HEK293 (cell line): ENCODE data around the gene RBFOX2.

Experiments used
- CTCF ChIA-PET: fragments of 350-600 bp; formaldehyde crosslinking; extraction: SDS; loops from one replicate; lab custom pipeline; 2021; ENCODE audit warnings: antibody characterized with exemption; lab: Yijun Ruan, JAX
- POLR2A ChIA-PET: fragments of 300-600 bp; formaldehyde crosslinking; extraction: SDS; loops from one replicate; lab custom pipeline; 2020; ENCODE audit warnings: antibody characterized with exemption, inconsistent platforms; lab: Yijun Ruan, JAX
- H3K27ac ChIP-seq: fragments of 200-500 bp; sonication (Bioruptor generic); 2 replicates; pipeline ENCODE4 v1.5.1; 2014; ENCODE audit warnings: low read depth, low read length, control low read depth, inconsistent platforms; ENCODE audit errors: extremely low read depth
- H3K36me3 ChIP-seq, 2 experiments: fragments of 200-500 bp in 1 of 2; sonication (Bioruptor generic) in 1 of 2; 1 replicate in 1 of 2; 2 replicates in 1 of 2; pipeline ENCODE4 v1.5.1; 2014 to 2017; ENCODE audit warnings: inconsistent platforms in 2 of 2, low read length in 2 of 2; ENCODE audit not compliant: control insufficient read depth in 2 of 2, insufficient read depth in 1 of 2
- H3K4me1 ChIP-seq: fragments of 200-500 bp; sonication (Bioruptor generic); 2 replicates; pipeline ENCODE4 v1.5.1; 2014; ENCODE audit warnings: mild to moderate bottlenecking, low read length, inconsistent platforms; ENCODE audit not compliant: control insufficient read depth, insufficient read depth
- H3K4me3 ChIP-seq: 2 replicates; pipeline ENCODE4 v1.5.1; 2011; ENCODE audit warnings: low read depth, mild to moderate bottlenecking, control low read depth, low read length, moderate library complexity
- H3K9me3 ChIP-seq: fragments of 200-500 bp; sonication (Bioruptor generic); 2 replicates; pipeline ENCODE4 v1.5.1; 2014; ENCODE audit warnings: low read depth, low read length, inconsistent platforms; ENCODE audit not compliant: control insufficient read depth, insufficient read depth
- BCL11B ChIP-seq: fragments of 450-650 bp; formaldehyde crosslinking; IDR thresholded peaks from 2 replicates; pipeline ENCODE4 v1.5.1; 2016; ENCODE audit warnings: low read depth, missing biosample characterization, missing genetic modification characterization
- EGR2 ChIP-seq: fragments of 450-650 bp; formaldehyde crosslinking; IDR thresholded peaks from 2 replicates; pipeline ENCODE4 v1.5.1; 2016; ENCODE audit warnings: low read depth, missing biosample characterization, missing genetic modification characterization
- OSR2 ChIP-seq: fragments of 450-650 bp; formaldehyde crosslinking; IDR thresholded peaks from 2 replicates; pipeline ENCODE4 v1.5.1; 2016; ENCODE audit warnings: missing biosample characterization, missing genetic modification characterization
- PRDM6 ChIP-seq: fragments of 450-650 bp; formaldehyde crosslinking; IDR thresholded peaks from 2 replicates; pipeline ENCODE4 v1.5.1; 2017; ENCODE audit warnings: missing biosample characterization, missing genetic modification characterization
- SP3 ChIP-seq: fragments of 450-650 bp; formaldehyde crosslinking; IDR thresholded peaks from 2 replicates; pipeline ENCODE4 v1.5.1; 2016; ENCODE audit warnings: missing biosample characterization, missing genetic modification characterization
- TRIM28 ChIP-seq: IDR thresholded peaks from 2 replicates; pipeline ENCODE4 v1.6.1; 2011; ENCODE audit warnings: low read length, control low read depth, borderline replicate concordance
- ZBTB26 ChIP-seq: fragments of 450-650 bp; formaldehyde crosslinking; optimal IDR thresholded peaks from 2 replicates; pipeline ENCODE3; 2016; ENCODE audit warnings: missing biosample characterization, mild to moderate bottlenecking, missing genetic modification characterization
- ZBTB49 ChIP-seq: fragments of 450-650 bp; formaldehyde crosslinking; IDR thresholded peaks from 2 replicates; pipeline ENCODE4 v1.5.1; 2016; ENCODE audit warnings: missing biosample characterization, missing genetic modification characterization, low read depth
- ZFHX2 ChIP-seq: fragments of 450-650 bp; formaldehyde crosslinking; conservative IDR thresholded peaks from 2 replicates; pipeline ENCODE4 v1.5.1; 2016; ENCODE audit warnings: missing biosample characterization, missing genetic modification characterization
- ZNF132 ChIP-seq: fragments of 450-650 bp; formaldehyde crosslinking; IDR thresholded peaks from 2 replicates; pipeline ENCODE4 v1.5.1; 2017; ENCODE audit warnings: missing biosample characterization, missing genetic modification characterization, borderline replicate concordance
- ZNF157 ChIP-seq: fragments of 450-650 bp; formaldehyde crosslinking; IDR thresholded peaks from 2 replicates; pipeline ENCODE4 v1.5.1; 2016; ENCODE audit warnings: missing biosample characterization, missing genetic modification characterization
- ZNF18 ChIP-seq: fragments of 450-650 bp; formaldehyde crosslinking; IDR thresholded peaks from 2 replicates; pipeline ENCODE4 v1.5.1; 2016; ENCODE audit warnings: missing biosample characterization, missing genetic modification characterization
- ZNF184 ChIP-seq: fragments of 450-650 bp; IDR thresholded peaks from 2 replicates; pipeline ENCODE4 v1.5.1; 2018; ENCODE audit warnings: missing biosample characterization, mild to moderate bottlenecking, missing genetic modification characterization
- ZNF335 ChIP-seq: fragments of 450-650 bp; formaldehyde crosslinking; conservative IDR thresholded peaks from 2 replicates; pipeline ENCODE4 v1.5.1; 2016; ENCODE audit warnings: missing biosample characterization, missing genetic modification characterization
- ZNF398 ChIP-seq: fragments of 450-650 bp; formaldehyde crosslinking; IDR thresholded peaks from 2 replicates; pipeline ENCODE4 v1.5.1; 2017; ENCODE audit warnings: missing biosample characterization, missing genetic modification characterization
- ZNF571 ChIP-seq: fragments of 450-650 bp; formaldehyde crosslinking; IDR thresholded peaks from 2 replicates; pipeline ENCODE4 v1.5.0; 2017; ENCODE audit warnings: missing biosample characterization, missing genetic modification characterization
- ZNF645 ChIP-seq: fragments of 450-650 bp; formaldehyde crosslinking; IDR thresholded peaks from 2 replicates; pipeline ENCODE4; 2016; ENCODE audit warnings: missing biosample characterization, missing genetic modification characterization
- ZNF660 ChIP-seq: fragments of 450-650 bp; IDR thresholded peaks from 2 replicates; pipeline ENCODE4 v1.5.1; 2018; ENCODE audit warnings: missing biosample characterization, mild to moderate bottlenecking, missing genetic modification characterization
- ZNF692 ChIP-seq: fragments of 450-650 bp; formaldehyde crosslinking; IDR thresholded peaks from 2 replicates; pipeline ENCODE4 v1.5.1; 2016; ENCODE audit warnings: missing biosample characterization, missing genetic modification characterization
- ZSCAN30 ChIP-seq: fragments of 450-650 bp; IDR thresholded peaks from 2 replicates; pipeline ENCODE4 v1.5.1; 2018; ENCODE audit warnings: missing biosample characterization, mild to moderate bottlenecking, missing genetic modification characterization, moderate library complexity

RBFOX2 gene

GRCh38 chr22:35868938-35869337, 159.7 kb downstream of the RBFOX2 start:
- TF ChIP-seq ZBTB49 (tag by site-specific recombination) (no peak), ZSCAN30 (tag by site-specific recombination) (no peak), ZNF645 (tag by site-specific recombination) (no peak), ZNF692 (tag by site-specific recombination) (no peak)
- H3K4me1 ChIP-seq = peaks cover 17% of the 10 kb centered on the region
- no peaks in the 10 kb centered on the region for H3K9me3 ChIP-seq
- H3K27ac ChIP-seq = no peak overlapping the region
- ChIA-PET POLR2A (no interaction called here), CTCF (interaction anchor here (0.6 to 0.9 kb wide), 2 partner anchors 37 to 185 kb away, joined by 3 read pairs; no protein-coding TSS in a partner anchor)
- no peaks in the 10 kb centered on the region for H3K36me3 ChIP-seq
- H3K4me3 ChIP-seq = no peak overlapping the region

GRCh38 chr22:35866651-35867050, 162.0 kb downstream of the RBFOX2 start:
- POLR2A ChIA-PET = no interaction called here

GRCh38 chr22:35864545-35865165, 164.0 kb downstream of the RBFOX2 start:
- H3K9me3 ChIP-seq = no peaks in the 10 kb centered on the region
- no peaks in the 10 kb centered on the region for H3K36me3 ChIP-seq
- ChIA-PET CTCF (interaction anchor here (1.4 to 1.5 kb wide), 2 partner anchors 12 to 20 kb away, joined by 3 to 4 read pairs; no protein-coding TSS in a partner anchor), POLR2A (no interaction called here)
- H3K4me3 ChIP-seq = no peak overlapping the region
- no peak overlapping the region for H3K27ac ChIP-seq
- H3K4me1 ChIP-seq = peaks cover 22% of the 10 kb centered on the region
- TF ChIP-seq ZBTB26 (tag by site-specific recombination) (no peak), ZNF335 (tag by site-specific recombination) (no peak), TRIM28 (0 out of 2 replicates have a peak, but pooled peaks have one; percentile 20), PRDM6 (tag by site-specific recombination) (peak; percentile 25; the same call in 1 of the 2 replicates), ZNF398 (tag by site-specific recombination) (no peak), SP3 (tag by site-specific recombination) (no peak), OSR2 (tag by site-specific recombination) (no peak), BCL11B (tag by site-specific recombination) (no peak), ZNF132 (tag by site-specific recombination) (no peak)

More at GRCh38 chr22:35866651-35867050, 162.0 kb downstream of the RBFOX2 start:
- H3K27ac ChIP-seq = no peak overlapping the region
- H3K9me3 ChIP-seq = no peaks in the 10 kb centered on the region
- H3K4me3 ChIP-seq = no peak overlapping the region
- H3K36me3 ChIP-seq = no peaks in the 10 kb centered on the region
- CTCF ChIA-PET = no interaction called here
- H3K4me1 ChIP-seq = peaks cover 32% of the 10 kb centered on the region
- TF ChIP-seq ZNF18 (tag by site-specific recombination) = no peak
- TF ChIP-seq ZSCAN30 (tag by site-specific recombination) = no peak
- TF ChIP-seq EGR2 (tag by site-specific recombination) = 0 out of 2 replicates have a peak, but pooled peaks have one; percentile 11
- TF ChIP-seq ZNF184 = no peak
- peak; percentile 41 for TF ChIP-seq ZFHX2
- no peak for TF ChIP-seq ZNF571 (tag by site-specific recombination)
- TF ChIP-seq ZNF157 = no peak
- TF ChIP-seq ZNF660 (tag by site-specific recombination) = no peak
